K562 (cell line): ENCODE measurements around the gene SMAD3. TPM values are rescaled to one million over a fixed set of nuclear protein-coding genes. Genes with fewer than 3 reads are reported as not detected.

Source experiments
- ATAC-seq: fragments of 200-7000 bp; cut with Tn5 transposase; 3 replicates; pipeline ENCODE4 v1.9.1; 2020; ENCODE audit warnings: moderate library complexity
- BruUV-seq: library from RNA; stranded (reverse); fragments of 400-500 nt; replicated peaks from 2 replicates; lab custom pipeline; 2021; lab: Mats Ljungman, UMichigan
- CTCF ChIA-PET: fragments of 300-600 bp; formaldehyde crosslinking; extraction: SDS; loops from one replicate; lab custom pipeline; 2021; ENCODE audit warnings: low intra/inter-chr PET ratio; lab: Yijun Ruan, JAX
- POLR2A ChIA-PET: fragments of 300-600, 350-650 bp; sonication (Branson Sonifier 250); formaldehyde crosslinking; extraction: SDS; loops from one replicate; lab custom pipeline; 2021; ENCODE audit warnings: antibody characterized with exemption, inconsistent platforms; lab: Yijun Ruan, JAX
- DNase-seq, 4 experiments: peaks; one replicate each; pipeline versions ENCODE4 v3.0.0 to v3.0.0-alpha.2; 2011 to 2018; ENCODE audit warnings: low spot score in 3 of 4, mixed read lengths in 3 of 4; ENCODE audit errors: extremely low read depth in 1 of 4
- FAIRE-seq: peaks from 2 replicates; lab custom pipeline; 2011; peaks lifted over from hg19 to GRCh38; lab: Jason Lieb, UNC
- H2AFZ ChIP-seq: 2 replicates; pipeline ENCODE4 v1.6.0; 2011; ENCODE audit warnings: low read depth, low read length, control low read depth, inconsistent platforms
- H3K27ac ChIP-seq: fragments of 200-600 bp; 3 replicates; pipeline ENCODE4 v1.8.0; 2011; ENCODE audit warnings: low read depth, mild to moderate bottlenecking, control low read depth, inconsistent platforms, low read length, moderate library complexity, mixed read lengths; ENCODE audit errors: extremely low read depth
- H3K27me3 ChIP-seq, 2 experiments: fragments of 300-600 bp in 1 of 2; 2 replicates in 1 of 2; 3 replicates in 1 of 2; pipeline versions ENCODE4 v1.6.0 to v1.8.0; 2011; ENCODE audit warnings: inconsistent platforms in 2 of 2, low read length in 2 of 2, mild to moderate bottlenecking in 1 of 2, mixed read lengths in 1 of 2, moderate library complexity in 1 of 2; ENCODE audit not compliant: control insufficient read depth in 2 of 2, insufficient read depth in 2 of 2
- H3K36me3 ChIP-seq: fragments of 300-600 bp; 3 replicates; pipeline ENCODE4 v1.8.0; 2011; ENCODE audit warnings: mild to moderate bottlenecking, low read length, inconsistent platforms; ENCODE audit not compliant: control insufficient read depth, insufficient read depth
- H3K4me1 ChIP-seq, 2 experiments: fragments of 200-600 bp in 1 of 2; replicated peaks in 1 of 2; 2 replicates in 1 of 2; 3 replicates in 1 of 2; pipeline versions ENCODE4 v1.5.1 to v1.8.0; 2011; ENCODE audit warnings: inconsistent platforms in 2 of 2, low read length in 2 of 2, mild to moderate bottlenecking in 1 of 2, mixed read lengths in 1 of 2, moderate library complexity in 1 of 2; ENCODE audit not compliant: control insufficient read depth in 2 of 2, insufficient read depth in 2 of 2
- H3K4me2 ChIP-seq: 2 replicates; pipeline ENCODE4 v1.6.1; 2011; ENCODE audit warnings: low read length, control low read depth, inconsistent platforms, mixed read lengths; ENCODE audit not compliant: insufficient read depth
- H3K4me3 ChIP-seq: fragments of 200-600 bp; sonication (generic), shearing (Covaris generic); 2 replicates; pipeline ENCODE4 v1.5.1; 2016; ENCODE audit warnings: control low read depth, inconsistent platforms
- H3K79me2 ChIP-seq: fragments of 200-600 bp; 3 replicates; pipeline ENCODE4 v1.8.0; 2011; ENCODE audit warnings: low read length, inconsistent platforms; ENCODE audit not compliant: control insufficient read depth, insufficient read depth
- H3K9ac ChIP-seq, 2 experiments: 2 replicates each; pipeline versions ENCODE4 v1.6.0 to v1.6.1; 2011; ENCODE audit warnings: low read depth in 2 of 2, low read length in 2 of 2, control low read depth in 1 of 2, inconsistent platforms in 1 of 2, mild to moderate bottlenecking in 1 of 2, mixed read lengths in 1 of 2; ENCODE audit not compliant: insufficient read depth in 1 of 2
- H3K9me1 ChIP-seq: one replicate; pipeline ENCODE4 v1.6.0; 2011; ENCODE audit warnings: inconsistent platforms, mild to moderate bottlenecking, low read length, moderate library complexity; ENCODE audit not compliant: control insufficient read depth, insufficient read depth
- H3K9me3 ChIP-seq: replicated peaks from 2 replicates; pipeline ENCODE4 v1.5.1; 2011; ENCODE audit warnings: low read depth, low read length, inconsistent platforms; ENCODE audit not compliant: control insufficient read depth, insufficient read depth
- H4K20me1 ChIP-seq: replicated peaks from 2 replicates; pipeline ENCODE4 v1.6.1; 2011; ENCODE audit warnings: low read length, inconsistent platforms, mixed read lengths; ENCODE audit not compliant: control insufficient read depth, insufficient read depth
- ARID1B ChIP-seq: fragments of 450-650 bp; IDR thresholded peaks from 2 replicates; pipeline ENCODE4 v1.6.1; 2016; ENCODE audit warnings: antibody characterized with exemption, mild to moderate bottlenecking, inconsistent platforms
- CHD1 ChIP-seq: fragments of 200-600 bp; sonication (generic); IDR thresholded peaks from one replicate; pipeline ENCODE4 v1.6.1; 2012; ENCODE audit warnings: mild to moderate bottlenecking, moderate library complexity, low read length, inconsistent platforms
- EP400 ChIP-seq: fragments of 450-650 bp; IDR thresholded peaks from 2 replicates; pipeline ENCODE4 v1.6.1; 2017; ENCODE audit warnings: antibody characterized with exemption, mild to moderate bottlenecking, moderate library complexity
- MCM7 ChIP-seq, 2 experiments: fragments of 450-650 bp; IDR thresholded peaks; 2 replicates each; pipeline ENCODE4 v1.6.1; 2016 to 2018
- SREBF2 ChIP-seq: sonication (generic); formaldehyde crosslinking; IDR thresholded peaks from 2 replicates; pipeline ENCODE4 v1.4.0; 2020; ENCODE audit warnings: mild to moderate bottlenecking, missing genetic modification reagents
- STAG1 ChIP-seq: sonication (generic); formaldehyde crosslinking; IDR thresholded peaks from 2 replicates; pipeline ENCODE4 v1.5.0; 2020; ENCODE audit warnings: missing genetic modification reagents, borderline replicate concordance
- TBL1XR1 ChIP-seq, 2 experiments: IDR thresholded peaks; 2 replicates each; pipeline ENCODE4 v1.6.1; 2012; ENCODE audit warnings: improper control_type of control experiment in 2 of 2, low read length in 2 of 2, mild to moderate bottlenecking in 1 of 2
- ZNF282 ChIP-seq: sonication (generic); formaldehyde crosslinking; IDR thresholded peaks from 2 replicates; pipeline ENCODE4 v1.8.1; 2023; ENCODE audit warnings: missing genetic modification reagents
- ZNF444 ChIP-seq: fragments of 250-450 bp; sonication (Bioruptor Pico); IDR thresholded peaks from 2 replicates; pipeline ENCODE4 v1.4.0; 2020; ENCODE audit warnings: mild to moderate bottlenecking, moderate library complexity
- ZNF766 ChIP-seq: fragments of 200-800 bp; sonication (Bioruptor generic); conservative IDR thresholded peaks from 2 replicates; pipeline ENCODE4 v1.6.1; 2016; ENCODE audit warnings: missing genetic modification characterization, missing compliant biosample characterization
- WGBS: fragments of 100-300 bp; shearing (Covaris generic); methylation state at CpG from one replicate; pipeline ENCODE4 v1.1.6; 2016; ENCODE audit warnings: low coverage, mixed read lengths; ENCODE audit not compliant: insufficient coverage; ENCODE audit errors: missing lambda C conversion rate; 5-methylcytosine and 5-hydroxymethylcytosine counted together
- in situ Hi-C: fragments of 300-500 bp; cut with MboI; formaldehyde crosslinking; loops from 4 replicates; pipeline ENCODE4 v1.15.0; 2018; ENCODE audit warnings: inconsistent platforms, mixed read lengths
- intact Hi-C: fragments of 100-400 bp; cut with micrococcal nuclease; formaldehyde crosslinking; loops from 2 replicates; pipeline ENCODE4 v1.14.2; 2022
- polyA plus RNA-seq, 8 experiments: library from polyadenylated mRNA; depleted of rRNA in 4 of 8; stranded (reverse) in 5 of 8; unstranded in 3 of 8; fragments of >200 nt; fragmentation: Nextera tagmentation in 2 of 8; fragmentation: Illumina TruSeq in 1 of 8; extraction: Ambion mirVana in 2 of 8; extraction: Trizol in 1 of 8; gene quantifications; 2 replicates each; pipeline versions ENCODE4 v1.2.1 to v1.2.3, GENCODE V29; 2011 to 2014; ENCODE audit warnings: inconsistent platforms in 1 of 8, missing spikeins in 1 of 8
- total RNA-seq, 7 experiments: library from RNA; depleted of rRNA in 6 of 7; stranded (reverse); fragments of >200 nt in 6 of 7; fragmentation: Illumina TruSeq in 2 of 7; extraction: Trizol in 2 of 7; gene quantifications; 2 replicates each; pipeline versions ENCODE4 v1.2.1 to v1.2.3, GENCODE V29; 2011 to 2021; ENCODE audit warnings: low replicate concordance in 1 of 7
- TF ChIP-seq, protein P1 (sequence below): fragments of 450-650 bp; IDR thresholded peaks from 2 replicates; pipeline ENCODE4 v1.6.1; 2016; ENCODE audit warnings: antibody characterized with exemption
- TF ChIP-seq, protein P2 (sequence below): sonication (generic); formaldehyde crosslinking; IDR thresholded peaks from 2 replicates; pipeline ENCODE4 v1.8.1; 2023; ENCODE audit warnings: missing genetic modification reagents, mild to moderate bottlenecking, borderline replicate concordance
- TF ChIP-seq, protein P3 (sequence below): sonication (generic); formaldehyde crosslinking; IDR thresholded peaks from 2 replicates; pipeline ENCODE4 v1.9.0; 2022; ENCODE audit warnings: mild to moderate bottlenecking, missing genetic modification reagents

SMAD3 gene
- total and polyA plus RNA-seq, 9 of the 15 experiments (the other 6 are each of a cell fraction or from before 2014, with no cell fraction given): 4.3 to 39.2 (median 11.1) TPM

DNA sequence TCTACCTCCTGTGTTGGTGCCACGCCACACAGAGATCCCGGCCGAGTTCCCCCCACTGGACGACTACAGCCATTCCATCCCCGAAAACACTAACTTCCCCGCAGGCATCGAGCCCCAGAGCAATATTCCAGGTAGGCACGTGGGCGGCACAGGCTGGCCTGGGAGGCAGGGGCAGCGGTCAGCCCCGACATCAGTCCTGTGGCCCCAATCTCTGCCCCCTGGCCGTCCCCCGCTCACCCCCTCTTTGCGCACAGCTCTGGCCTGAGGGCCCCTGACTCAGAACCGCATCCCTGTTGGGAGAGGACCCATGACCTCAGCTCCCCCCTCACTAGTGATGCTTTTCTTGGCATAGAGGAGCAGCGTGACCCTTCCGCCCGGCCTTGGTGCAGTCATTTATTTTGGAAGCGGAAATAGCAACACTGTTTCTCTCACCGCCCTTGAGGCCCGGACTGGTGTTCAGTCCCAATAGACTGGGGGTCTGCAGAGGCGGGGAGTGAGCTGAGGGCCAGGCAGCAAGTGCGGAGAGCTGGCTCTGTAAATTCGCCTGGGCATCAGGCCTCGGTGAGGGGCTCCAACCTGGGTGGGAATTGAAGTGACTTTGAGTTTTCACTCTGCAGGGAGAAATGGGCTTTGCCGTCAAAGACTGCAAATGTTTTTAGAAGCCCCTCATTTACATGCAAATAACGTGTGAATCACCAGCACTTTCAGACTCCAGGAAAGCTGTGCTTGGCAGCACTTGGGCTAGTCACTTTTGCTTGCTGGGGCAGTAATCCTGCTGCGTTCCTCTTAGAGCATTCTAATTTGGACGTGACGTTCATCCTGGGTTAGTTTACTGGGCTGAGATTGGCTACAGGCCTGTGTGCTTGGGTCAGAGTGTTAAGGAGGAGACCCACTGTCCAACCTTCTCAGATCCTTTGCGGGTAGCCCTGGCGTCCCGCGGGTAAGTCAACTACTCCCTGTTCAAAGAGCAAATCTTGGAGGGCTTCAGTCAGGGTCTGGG, 100.2 kb downstream of the SMAD3 start:
- in situ Hi-C loops: no loop called here
- Histone ChIP-seq H3K9me3 (no peaks in the 10 kb centered on the region), H3K27ac (no peak overlapping the region), H3K4me2 (no peak overlapping the region), H3K9ac (no peak overlapping the region), H3K9me1 (no peaks in the 10 kb centered on the region), H2AFZ (no peak overlapping the region), H3K36me3 (peaks cover 40% of the 10 kb centered on the region; the same call in 2 of the 3 replicates), H3K4me1 (no peaks in the 10 kb centered on the region; a peak in 3 of 5 replicates), H3K4me3 (no peak overlapping the region), H3K27me3 (no peaks in the 10 kb centered on the region), H3K79me2 (no peaks in the 10 kb centered on the region), H4K20me1 (0 out of 2 replicates have a peak, but pooled peaks cover 8% of the 10 kb centered on the region)
- POLR2A ChIA-PET: interaction anchor here (0.5 kb wide), 1 partner anchor 197 kb away, joined by 3 read pairs; no protein-coding TSS in a partner anchor
- no peak for FAIRE-seq
- no TSS peak for BruUV-seq
- WGBS: 89% methylated on average over 29 of the region's 34 CpGs
- no peak for DNase-seq
- CTCF ChIA-PET: no interaction called here
- no peak for ATAC-seq
- intact Hi-C loops: no loop called here
- TF ChIP-seq MCM7 (IDR thresholded peaks at IDR 0.05): no peak
- TF ChIP-seq ZNF766: no peak
- TF ChIP-seq, protein P1, sequence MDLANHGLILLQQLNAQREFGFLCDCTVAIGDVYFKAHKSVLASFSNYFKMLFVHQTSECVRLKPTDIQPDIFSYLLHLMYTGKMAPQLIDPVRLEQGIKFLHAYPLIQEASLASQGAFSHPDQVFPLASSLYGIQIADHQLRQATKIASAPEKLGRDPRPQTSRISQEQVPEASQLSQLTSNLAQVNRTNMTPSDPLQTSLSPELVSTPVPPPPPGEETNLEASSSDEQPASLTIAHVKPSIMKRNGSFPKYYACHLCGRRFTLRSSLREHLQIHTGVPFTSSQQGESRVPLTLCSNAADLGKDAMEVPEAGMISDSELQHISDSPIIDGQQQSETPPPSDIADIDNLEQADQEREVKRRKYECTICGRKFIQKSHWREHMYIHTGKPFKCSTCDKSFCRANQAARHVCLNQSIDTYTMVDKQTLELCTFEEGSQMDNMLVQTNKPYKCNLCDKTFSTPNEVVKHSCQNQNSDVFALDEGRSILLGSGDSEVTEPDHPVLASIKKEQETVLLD: no peak
- TF ChIP-seq SREBF2 (CRISPR knock-in tag): no peak
- no peak for TF ChIP-seq STAG1 (CRISPR knock-in tag)
- TF ChIP-seq, protein P2, sequence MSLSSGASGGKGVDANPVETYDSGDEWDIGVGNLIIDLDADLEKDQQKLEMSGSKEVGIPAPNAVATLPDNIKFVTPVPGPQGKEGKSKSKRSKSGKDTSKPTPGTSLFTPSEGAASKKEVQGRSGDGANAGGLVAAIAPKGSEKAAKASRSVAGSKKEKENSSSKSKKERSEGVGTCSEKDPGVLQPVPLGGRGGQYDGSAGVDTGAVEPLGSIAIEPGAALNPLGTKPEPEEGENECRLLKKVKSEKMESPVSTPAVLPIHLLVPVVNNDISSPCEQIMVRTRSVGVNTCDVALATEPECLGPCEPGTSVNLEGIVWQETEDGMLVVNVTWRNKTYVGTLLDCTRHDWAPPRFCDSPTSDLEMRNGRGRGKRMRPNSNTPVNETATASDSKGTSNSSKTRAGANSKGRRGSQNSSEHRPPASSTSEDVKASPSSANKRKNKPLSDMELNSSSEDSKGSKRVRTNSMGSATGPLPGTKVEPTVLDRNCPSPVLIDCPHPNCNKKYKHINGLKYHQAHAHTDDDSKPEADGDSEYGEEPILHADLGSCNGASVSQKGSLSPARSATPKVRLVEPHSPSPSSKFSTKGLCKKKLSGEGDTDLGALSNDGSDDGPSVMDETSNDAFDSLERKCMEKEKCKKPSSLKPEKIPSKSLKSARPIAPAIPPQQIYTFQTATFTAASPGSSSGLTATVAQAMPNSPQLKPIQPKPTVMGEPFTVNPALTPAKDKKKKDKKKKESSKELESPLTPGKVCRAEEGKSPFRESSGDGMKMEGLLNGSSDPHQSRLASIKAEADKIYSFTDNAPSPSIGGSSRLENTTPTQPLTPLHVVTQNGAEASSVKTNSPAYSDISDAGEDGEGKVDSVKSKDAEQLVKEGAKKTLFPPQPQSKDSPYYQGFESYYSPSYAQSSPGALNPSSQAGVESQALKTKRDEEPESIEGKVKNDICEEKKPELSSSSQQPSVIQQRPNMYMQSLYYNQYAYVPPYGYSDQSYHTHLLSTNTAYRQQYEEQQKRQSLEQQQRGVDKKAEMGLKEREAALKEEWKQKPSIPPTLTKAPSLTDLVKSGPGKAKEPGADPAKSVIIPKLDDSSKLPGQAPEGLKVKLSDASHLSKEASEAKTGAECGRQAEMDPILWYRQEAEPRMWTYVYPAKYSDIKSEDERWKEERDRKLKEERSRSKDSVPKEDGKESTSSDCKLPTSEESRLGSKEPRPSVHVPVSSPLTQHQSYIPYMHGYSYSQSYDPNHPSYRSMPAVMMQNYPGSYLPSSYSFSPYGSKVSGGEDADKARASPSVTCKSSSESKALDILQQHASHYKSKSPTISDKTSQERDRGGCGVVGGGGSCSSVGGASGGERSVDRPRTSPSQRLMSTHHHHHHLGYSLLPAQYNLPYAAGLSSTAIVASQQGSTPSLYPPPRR (CRISPR knock-in tag): no peak
- no peak for TF ChIP-seq ARID1B
- TF ChIP-seq CHD1: no peak
- TF ChIP-seq ZNF282: no peak
- TF ChIP-seq ZNF444 (CRISPR knock-in tag): no peak
- no peak for TF ChIP-seq EP400
- TF ChIP-seq TBL1XR1 (IDR thresholded peaks at IDR 0.05; ENCODE audit: low read length in 2 of 2): no peak
- TF ChIP-seq, protein P3, sequence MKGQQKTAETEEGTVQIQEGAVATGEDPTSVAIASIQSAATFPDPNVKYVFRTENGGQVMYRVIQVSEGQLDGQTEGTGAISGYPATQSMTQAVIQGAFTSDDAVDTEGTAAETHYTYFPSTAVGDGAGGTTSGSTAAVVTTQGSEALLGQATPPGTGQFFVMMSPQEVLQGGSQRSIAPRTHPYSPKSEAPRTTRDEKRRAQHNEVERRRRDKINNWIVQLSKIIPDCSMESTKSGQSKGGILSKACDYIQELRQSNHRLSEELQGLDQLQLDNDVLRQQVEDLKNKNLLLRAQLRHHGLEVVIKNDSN (CRISPR knock-in tag): no peak
